ENCODE results near the gene KHDRBS2. TPM values are rescaled to one million over a fixed set of nuclear protein-coding genes. Genes with fewer than 3 reads are reported as not detected.

Gene KHDRBS2
- total and polyA plus RNA-seq, 2 donors (not counting 3 experiments of a cell fraction or from before 2014, with no cell fraction given) = not detected

DNA sequence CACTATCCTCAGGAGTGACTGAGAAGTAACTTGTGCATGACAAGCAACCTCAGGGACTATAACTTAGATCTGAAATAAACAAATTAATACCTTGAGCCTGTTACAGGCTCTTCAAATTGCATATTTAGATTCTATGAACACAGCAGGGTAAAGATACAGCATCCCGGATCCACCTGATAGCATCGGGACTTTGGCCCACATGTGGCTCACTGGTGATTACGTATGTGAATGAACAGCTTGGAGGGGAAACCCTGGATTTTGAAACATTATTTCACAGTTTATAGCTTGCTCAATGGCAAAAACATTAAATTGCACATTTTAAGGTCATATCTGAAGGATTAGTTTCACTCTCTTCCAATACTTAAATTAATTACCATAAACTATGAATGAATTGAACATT, 133.2 kb downstream of the KHDRBS2 start:
- no peak overlapping the region for H3K9ac ChIP-seq (replicated peaks; ENCODE audit: extremely low read depth, insufficient read depth, low read length)
- H3K79me2 ChIP-seq (ENCODE audit: control insufficient read depth, insufficient read depth, low read length) = no peaks in the 10 kb centered on the region
- dilution Hi-C loops (cut with MboI; ENCODE audit: extremely low pct_ligation_motif_present, low sequenced_read_pairs) = no loop called here
- no peak for FAIRE-seq
- BruUV-seq (replicated peaks) = no TSS peak
- H3K4me2 ChIP-seq (ENCODE audit: insufficient read depth, low read length) = no peak overlapping the region
- no peak overlapping the region for H2AFZ ChIP-seq (ENCODE audit: low read depth, low read length)
- no peaks in the 10 kb centered on the region for H3K27me3 ChIP-seq (ENCODE audit: control insufficient read depth in 2 of 2, insufficient read depth in 2 of 2, low read length in 2 of 2)
- no peaks in the 10 kb centered on the region for H3K9me3 ChIP-seq (replicated peaks; ENCODE audit: control insufficient read depth, insufficient read depth, low read length)
- H3K4me3 ChIP-seq (replicated peaks in 1 of 3; ENCODE audit: insufficient read depth in 1 of 3, low read depth in 1 of 3, low read length in 3 of 3) = no peak overlapping the region
- ChIA-PET CTCF (no interaction called here), POLR2A (no interaction called here)
- TF ChIP-seq, protein P1, sequence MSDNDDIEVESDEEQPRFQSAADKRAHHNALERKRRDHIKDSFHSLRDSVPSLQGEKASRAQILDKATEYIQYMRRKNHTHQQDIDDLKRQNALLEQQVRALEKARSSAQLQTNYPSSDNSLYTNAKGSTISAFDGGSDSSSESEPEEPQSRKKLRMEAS (IDR thresholded peaks at IDR 0.05; ENCODE audit: insufficient read depth, insufficient read length) = no peak
- TF ChIP-seq FOS (IDR thresholded peaks at IDR 0.05; ENCODE audit: borderline replicate concordance, insufficient read depth, low read length) = no peak
- no peak for TF ChIP-seq POLR2AphosphoS5 (IDR thresholded peaks at IDR 0.05; ENCODE audit: insufficient read depth, low read depth, low read length)
- TF ChIP-seq MYC (IDR thresholded peaks at IDR 0.05; ENCODE audit: low read depth, low read length) = no peak
- TF ChIP-seq JUN (IDR thresholded peaks at IDR 0.05; ENCODE audit: borderline replicate concordance, insufficient read depth, insufficient read length, low read depth) = no peak
- TF ChIP-seq POLR2A (IDR thresholded peaks at IDR 0.05; ENCODE audit: low read depth, low read length) = no peak
- no peak for TF ChIP-seq EZH2 (IDR thresholded peaks at IDR 0.05; ENCODE audit: borderline replicate concordance, low read depth, low read length, severe bottlenecking)
- TF ChIP-seq, protein P2, sequence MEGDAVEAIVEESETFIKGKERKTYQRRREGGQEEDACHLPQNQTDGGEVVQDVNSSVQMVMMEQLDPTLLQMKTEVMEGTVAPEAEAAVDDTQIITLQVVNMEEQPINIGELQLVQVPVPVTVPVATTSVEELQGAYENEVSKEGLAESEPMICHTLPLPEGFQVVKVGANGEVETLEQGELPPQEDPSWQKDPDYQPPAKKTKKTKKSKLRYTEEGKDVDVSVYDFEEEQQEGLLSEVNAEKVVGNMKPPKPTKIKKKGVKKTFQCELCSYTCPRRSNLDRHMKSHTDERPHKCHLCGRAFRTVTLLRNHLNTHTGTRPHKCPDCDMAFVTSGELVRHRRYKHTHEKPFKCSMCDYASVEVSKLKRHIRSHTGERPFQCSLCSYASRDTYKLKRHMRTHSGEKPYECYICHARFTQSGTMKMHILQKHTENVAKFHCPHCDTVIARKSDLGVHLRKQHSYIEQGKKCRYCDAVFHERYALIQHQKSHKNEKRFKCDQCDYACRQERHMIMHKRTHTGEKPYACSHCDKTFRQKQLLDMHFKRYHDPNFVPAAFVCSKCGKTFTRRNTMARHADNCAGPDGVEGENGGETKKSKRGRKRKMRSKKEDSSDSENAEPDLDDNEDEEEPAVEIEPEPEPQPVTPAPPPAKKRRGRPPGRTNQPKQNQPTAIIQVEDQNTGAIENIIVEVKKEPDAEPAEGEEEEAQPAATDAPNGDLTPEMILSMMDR (IDR thresholded peaks at IDR 0.05; ENCODE audit: extremely low read depth in 1 of 2, insufficient read depth in 1 of 2, low read depth in 1 of 2, low read length in 2 of 2) = no peak
- no peak for TF ChIP-seq GATA2 (IDR thresholded peaks at IDR 0.05; ENCODE audit: insufficient read depth, insufficient read length, low read depth, low read length)
- no peaks in the 10 kb centered on the region for H4K20me1 ChIP-seq (replicated peaks; ENCODE audit: control insufficient read depth, extremely low read depth, insufficient read depth, low read length)
- H3K27ac ChIP-seq (ENCODE audit: insufficient read depth, low read depth, low read length) = no peak overlapping the region
- intact Hi-C loops (cut with micrococcal nuclease) = no loop called here
- no peaks in the 10 kb centered on the region for H3K9me1 ChIP-seq (replicated peaks; ENCODE audit: control insufficient read depth, extremely low read depth, insufficient read depth, low read length)
- H3K4me1 ChIP-seq (ENCODE audit: control insufficient read depth, extremely low read depth, insufficient read depth, low read length) = no peaks in the 10 kb centered on the region
- H3K36me3 ChIP-seq (ENCODE audit: control insufficient read depth in 2 of 2, extremely low read depth in 1 of 2, insufficient read depth in 2 of 2, low read length in 2 of 2) = no peaks in the 10 kb centered on the region
- no peak for DNase-seq (ENCODE audit: low read depth, low spot score)

Measured in endothelial cell of umbilical vein (primary cell).